B cell (primary cell): ENCODE measurements around the gene ASGR2. TPM values are rescaled to one million over a fixed set of nuclear protein-coding genes. Genes with fewer than 3 reads are reported as not detected.

Experiments
- ATAC-seq: fragments of 200-7000 bp; cut with Tn5 transposase; one replicate; pipeline ENCODE4 v1.10.0; 2021; ENCODE audit warnings: low read depth, mild to moderate bottlenecking, moderate number of reproducible peaks, moderate library complexity
- CTCF ChIA-PET: fragments of 350-600 bp; sonication (Branson Sonifier 250); formaldehyde crosslinking; loops from one replicate; lab custom pipeline; 2021; ENCODE audit warnings: antibody characterized with exemption, inconsistent platforms; lab: Charles Lee
- POLR2A ChIA-PET: fragments of 350-600 bp; sonication (Branson Sonifier 250); formaldehyde crosslinking; loops from one replicate; lab custom pipeline; 2021; ENCODE audit warnings: antibody characterized with exemption; lab: Charles Lee
- DNase-seq: peaks from one replicate; pipeline ENCODE4 v3.0.0; 2013
- H2AFZ ChIP-seq: 2 replicates; pipeline ENCODE4 v1.6.1; 2012; ENCODE audit warnings: mild to moderate bottlenecking, low read depth, low read length; ENCODE audit not compliant: insufficient read depth, poor library complexity, severe bottlenecking
- H3K27ac ChIP-seq, 2 donors: 1 replicate in 1 of 2; 2 replicates in 1 of 2; pipeline ENCODE4 v1.5.1; 2012 to 2013; ENCODE audit warnings: low read length in 2 of 2, mild to moderate bottlenecking in 2 of 2, moderate library complexity in 1 of 2
- H3K27me3 ChIP-seq, 4 experiments: fragments of 200-600 bp in 1 of 4; sonication (generic) in 1 of 4; replicated peaks in 1 of 4; 1 replicate in 2 of 4; 2 replicates in 2 of 4; pipeline versions ENCODE4 v1.6.1 to v1.7.0; 2013 to 2016; ENCODE audit warnings: low read length in 3 of 4, mild to moderate bottlenecking in 2 of 4, mixed read lengths in 1 of 4, moderate library complexity in 1 of 4; ENCODE audit not compliant: insufficient read depth in 4 of 4, control insufficient read depth in 3 of 4; ENCODE audit errors: control extremely low read depth in 1 of 4
- H3K36me3 ChIP-seq, 2 experiments: replicated peaks in 1 of 2; 1 replicate in 1 of 2; 2 replicates in 1 of 2; pipeline versions ENCODE4 v1.6.1 to v1.7.1; 2013; ENCODE audit warnings: low read length in 1 of 2; ENCODE audit not compliant: insufficient read depth in 2 of 2, control insufficient read depth in 1 of 2; ENCODE audit errors: control extremely low read depth in 1 of 2, extremely low read depth in 1 of 2
- H3K4me1 ChIP-seq, 2 donors: fragments of 200-600 bp in 1 of 2; sonication (generic) in 1 of 2; 1 replicate in 1 of 2; 2 replicates in 1 of 2; pipeline versions ENCODE4 v1.5.1 to v1.6.1; 2013 to 2017; ENCODE audit warnings: low read length in 2 of 2; ENCODE audit not compliant: control insufficient read depth in 2 of 2, insufficient read depth in 2 of 2
- H3K4me2 ChIP-seq: replicated peaks from 2 replicates; pipeline ENCODE3; 2012; ENCODE audit warnings: mild to moderate bottlenecking, low read depth, low read length; ENCODE audit not compliant: poor library complexity, severe bottlenecking
- H3K4me3 ChIP-seq, 5 experiments: fragments of 200-600 bp in 1 of 5; sonication (generic) in 1 of 5; 1 replicate in 3 of 5; 2 replicates in 2 of 5; pipeline versions ENCODE4 v1.5.1 to v1.7.0; 2011 to 2016; ENCODE audit warnings: low read length in 4 of 5, mild to moderate bottlenecking in 4 of 5, low read depth in 2 of 5, control low read depth in 1 of 5, moderate library complexity in 1 of 5; ENCODE audit not compliant: insufficient read depth in 1 of 5; ENCODE audit errors: control extremely low read depth in 1 of 5, extremely low read depth in 1 of 5
- H3K79me2 ChIP-seq: fragments of 200-600 bp; sonication (generic); one replicate; pipeline ENCODE4 v1.6.0; 2016; ENCODE audit warnings: low read length; ENCODE audit not compliant: control insufficient read depth, insufficient read depth
- H3K9ac ChIP-seq: fragments of 200-600 bp; sonication (generic); 2 replicates; pipeline ENCODE4 v1.6.1; 2017; ENCODE audit warnings: mild to moderate bottlenecking, low read length, moderate library complexity
- H3K9me3 ChIP-seq, 3 donors: one replicate each; pipeline versions ENCODE4 v1.6.1 to v1.7.1; 2013; ENCODE audit warnings: low read length in 2 of 3; ENCODE audit not compliant: control insufficient read depth in 2 of 3, insufficient read depth in 1 of 3; ENCODE audit errors: control extremely low read depth in 1 of 3
- H4K20me1 ChIP-seq: 2 replicates; pipeline ENCODE4 v1.6.0; 2012; ENCODE audit warnings: mild to moderate bottlenecking, low read length; ENCODE audit not compliant: insufficient read depth, control insufficient read depth, poor library complexity, severe bottlenecking
- H3K27ac Mint-ChIP-seq: one replicate; pipeline ENCODE4 v1.8.0; 2021; ENCODE audit warnings: mixed read lengths
- H3K27me3 Mint-ChIP-seq: one replicate; pipeline ENCODE4 v1.8.0; 2021; ENCODE audit warnings: mixed read lengths
- H3K4me1 Mint-ChIP-seq: one replicate; pipeline ENCODE4 v1.8.0; 2021; ENCODE audit warnings: mixed read lengths
- H3K4me3 Mint-ChIP-seq: one replicate; pipeline ENCODE4 v1.8.0; 2021; ENCODE audit warnings: mixed read lengths
- H3K9me3 Mint-ChIP-seq: one replicate; pipeline ENCODE4 v1.8.0; 2022; ENCODE audit warnings: mixed read lengths; ENCODE audit not compliant: insufficient read depth
- EZH2 ChIP-seq: IDR thresholded peaks from 2 replicates; pipeline ENCODE4 v1.6.1; 2012; ENCODE audit warnings: borderline replicate concordance, low read depth, mild to moderate bottlenecking, moderate library complexity, low read length; ENCODE audit not compliant: insufficient read depth, poor library complexity, severe bottlenecking
- WGBS: methylation state at CpG from one replicate; pipeline ENCODE4 v1.1.5; 2013; ENCODE audit warnings: missing lambda C conversion rate; ENCODE audit not compliant: insufficient coverage; 5-methylcytosine and 5-hydroxymethylcytosine counted together
- intact Hi-C: fragments of 100-400 bp; cut with micrococcal nuclease; formaldehyde crosslinking; loops from one replicate; pipeline ENCODE4 v1.10.0; 2022
- polyA plus RNA-seq: library from polyadenylated mRNA; depleted of rRNA; stranded (reverse); fragments of >200 nt; gene quantifications from 2 replicates; pipeline ENCODE4 v1.2.3, GENCODE V29; 2012
- total RNA-seq, 2 donors: library from RNA; stranded (reverse); fragments of 120-200 nt in 1 of 2; gene quantifications; 1 replicate in 1 of 2; 2 replicates in 1 of 2; pipeline versions ENCODE4 v1.2.3 to v1.2.4, GENCODE V29; 2013 to 2022
- TF ChIP-seq, protein P1 (sequence below): fragments of 200-600 bp; IDR thresholded peaks from one replicate; pipeline ENCODE4 v1.8.0; 2022; ENCODE audit warnings: antibody characterized with exemption, mild to moderate bottlenecking

Gene ASGR2
- total and polyA plus RNA-seq, 2 donors (not counting 1 experiment from before 2014, with no cell fraction given): 1.00 TPM; not detected in 1

DNA sequence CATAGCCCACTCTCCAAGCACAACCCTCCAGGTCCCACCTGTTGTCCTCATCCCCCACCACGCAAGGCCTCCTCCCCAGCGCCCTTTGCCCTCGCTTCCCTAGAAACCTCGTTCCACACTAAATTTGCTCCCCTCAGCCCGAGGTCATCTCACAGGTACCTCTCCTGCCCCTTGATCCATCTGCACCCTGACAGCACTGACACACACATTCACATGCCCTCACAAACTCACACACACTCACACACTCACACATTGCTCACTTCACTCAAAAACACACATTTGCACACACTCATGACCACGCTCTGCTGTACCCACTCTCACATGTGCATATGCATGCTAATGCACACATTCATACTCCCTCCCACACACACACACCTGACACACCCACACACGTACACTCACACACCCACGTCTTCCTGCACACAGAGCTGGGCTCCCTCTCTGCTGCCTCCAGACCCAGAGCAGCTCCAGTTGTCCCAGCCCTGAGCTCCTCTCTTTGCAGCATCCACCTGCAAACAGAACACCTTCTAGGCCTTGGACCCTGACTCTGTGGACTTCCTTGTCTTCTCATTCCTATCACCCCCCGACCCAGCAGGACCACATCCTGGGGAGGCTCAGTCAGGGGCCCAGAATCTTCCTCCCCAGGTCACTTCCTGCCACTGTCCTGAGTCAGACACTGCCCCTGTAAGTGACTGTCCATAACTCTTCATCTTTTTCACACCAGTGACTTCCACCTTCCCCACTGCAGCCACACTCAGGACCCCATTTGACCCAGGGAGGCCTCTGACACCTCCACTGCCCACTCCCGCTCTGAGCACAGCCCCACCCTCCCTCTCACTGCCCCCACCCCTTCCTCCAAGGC, 4.9 kb downstream of the ASGR2 start:
- Mint-ChIP-seq H3K9me3 (no peaks in the 10 kb centered on the region), H3K27ac (no peak overlapping the region), H3K27me3 (peaks cover 18% of the 10 kb centered on the region), H3K4me3 (no peak overlapping the region), H3K4me1 (peaks cover 7% of the 10 kb centered on the region)
- intact Hi-C loops: no loop called here
- no peak for TF ChIP-seq EZH2
- TF ChIP-seq, protein P1, sequence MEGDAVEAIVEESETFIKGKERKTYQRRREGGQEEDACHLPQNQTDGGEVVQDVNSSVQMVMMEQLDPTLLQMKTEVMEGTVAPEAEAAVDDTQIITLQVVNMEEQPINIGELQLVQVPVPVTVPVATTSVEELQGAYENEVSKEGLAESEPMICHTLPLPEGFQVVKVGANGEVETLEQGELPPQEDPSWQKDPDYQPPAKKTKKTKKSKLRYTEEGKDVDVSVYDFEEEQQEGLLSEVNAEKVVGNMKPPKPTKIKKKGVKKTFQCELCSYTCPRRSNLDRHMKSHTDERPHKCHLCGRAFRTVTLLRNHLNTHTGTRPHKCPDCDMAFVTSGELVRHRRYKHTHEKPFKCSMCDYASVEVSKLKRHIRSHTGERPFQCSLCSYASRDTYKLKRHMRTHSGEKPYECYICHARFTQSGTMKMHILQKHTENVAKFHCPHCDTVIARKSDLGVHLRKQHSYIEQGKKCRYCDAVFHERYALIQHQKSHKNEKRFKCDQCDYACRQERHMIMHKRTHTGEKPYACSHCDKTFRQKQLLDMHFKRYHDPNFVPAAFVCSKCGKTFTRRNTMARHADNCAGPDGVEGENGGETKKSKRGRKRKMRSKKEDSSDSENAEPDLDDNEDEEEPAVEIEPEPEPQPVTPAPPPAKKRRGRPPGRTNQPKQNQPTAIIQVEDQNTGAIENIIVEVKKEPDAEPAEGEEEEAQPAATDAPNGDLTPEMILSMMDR: no peak
- Histone ChIP-seq H3K27me3 (peaks cover 0 to 7% (median 0%) of the 10 kb centered on the region in 4 experiments), H3K4me3 (no peak overlapping the region), H3K9me3 (peaks cover 0 to 3% (median 0%) of the 10 kb centered on the region in 3 donors), H3K9ac (no peak overlapping the region), H3K4me2 (no peak overlapping the region), H2AFZ (no peak overlapping the region), H4K20me1 (no peaks in the 10 kb centered on the region), H3K4me1 (peaks cover 6 to 7% of the 10 kb centered on the region in 2 donors), H3K27ac (no peak overlapping the region), H3K36me3 (no peaks in the 10 kb centered on the region), H3K79me2 (no peaks in the 10 kb centered on the region)
- no peak for DNase-seq
- no peak for ATAC-seq
- CTCF ChIA-PET: no interaction called here
- POLR2A ChIA-PET: interaction anchor here (0.7 kb wide), 1 partner anchor 535 kb away, joined by 4 read pairs; no protein-coding TSS in a partner anchor
- 76% methylated on average over 10 of the region's 10 CpGs for WGBS

DNA sequence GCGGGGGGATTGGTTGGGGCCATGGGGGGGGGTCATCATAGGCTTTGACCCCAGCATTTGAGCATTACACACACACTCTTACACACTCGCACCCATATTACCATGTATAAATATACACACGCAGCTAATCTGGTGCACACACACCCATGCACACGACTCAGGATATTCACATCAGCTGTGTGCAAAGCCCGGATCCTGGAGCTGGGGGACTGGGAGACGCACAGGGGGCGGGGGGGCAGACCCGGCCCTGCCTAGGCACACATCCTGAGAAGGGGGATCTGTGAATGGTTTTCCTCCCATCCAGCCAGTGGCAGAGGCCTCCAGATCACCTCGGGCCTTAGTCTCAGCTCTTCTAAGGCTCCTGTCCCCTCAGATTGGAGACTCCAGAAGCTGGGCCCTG, 5.6 kb downstream of the ASGR2 start:
- H3K27ac ChIP-seq: no peak overlapping the region
- ATAC-seq (no peak), DNase-seq (no peak)
- no peak overlapping the region for H3K9ac ChIP-seq
- no peaks in the 10 kb centered on the region for H4K20me1 ChIP-seq
- Mint-ChIP-seq H3K27ac (no peak overlapping the region), H3K4me3 (no peak overlapping the region), H3K4me1 (peaks cover 7% of the 10 kb centered on the region), H3K27me3 (peaks cover 18% of the 10 kb centered on the region), H3K9me3 (no peaks in the 10 kb centered on the region)
- H3K9me3 ChIP-seq: peaks cover 0 to 3% (median 0%) of the 10 kb centered on the region in 3 donors
- peaks cover 0 to 7% (median 0%) of the 10 kb centered on the region in 4 experiments for H3K27me3 ChIP-seq
- intact Hi-C loops: no loop called here
- H3K79me2 ChIP-seq: no peaks in the 10 kb centered on the region
- POLR2A ChIA-PET: interaction anchor here (0.6 to 0.7 kb wide), 2 partner anchors 49 to 535 kb away, joined by 4 to 5 read pairs; no protein-coding TSS in a partner anchor
- no peak for TF ChIP-seq EZH2
- TF ChIP-seq, protein P1: no peak
- H3K4me2 ChIP-seq: no peak overlapping the region
- no peaks in the 10 kb centered on the region for H3K36me3 ChIP-seq
- no peak overlapping the region for H3K4me3 ChIP-seq
- WGBS: 93% methylated on average over 5 of the region's 9 CpGs
- CTCF ChIA-PET: no interaction called here
- peaks cover 6 to 7% of the 10 kb centered on the region in 2 donors for H3K4me1 ChIP-seq
- H2AFZ ChIP-seq: no peak overlapping the region
